K562 (cell line): ENCODE measurements around the gene RAD54L. TPM values are rescaled to one million over a fixed set of nuclear protein-coding genes. Genes with fewer than 3 reads are reported as not detected.
A peak's percentile ranks its signal among the peaks of the same experiment; 100 is the strongest.

Experiments
- ATF7 ChIP-seq: fragments of 450-650 bp; IDR thresholded peaks from 2 replicates; pipeline ENCODE4 v1.7.1; 2014; ENCODE audit warnings: mild to moderate bottlenecking, moderate library complexity
- CBFA2T2 ChIP-seq: fragments of 450-650 bp; conservative IDR thresholded peaks from 2 replicates; pipeline ENCODE4 v1.6.1; 2017; ENCODE audit warnings: mild to moderate bottlenecking
- COPS2 ChIP-seq: fragments of 450-650 bp; conservative IDR thresholded peaks from 2 replicates; pipeline ENCODE4 v1.6.1; 2016; ENCODE audit warnings: mild to moderate bottlenecking, moderate library complexity
- ETV5 ChIP-seq: sonication (generic); formaldehyde crosslinking; IDR thresholded peaks from 2 replicates; pipeline ENCODE4 v1.4.0; 2020; ENCODE audit warnings: low read depth, mild to moderate bottlenecking, missing genetic modification reagents
- FOSL1 ChIP-seq: fragments of 200-800 bp; sonication (Bioruptor generic); conservative IDR thresholded peaks from 2 replicates; pipeline ENCODE4 v1.6.1; 2016; ENCODE audit warnings: missing genetic modification characterization, missing compliant biosample characterization
- FOXA1 ChIP-seq: fragments of 450-650 bp; IDR thresholded peaks from 2 replicates; pipeline ENCODE4 v1.6.1; 2016; ENCODE audit warnings: mild to moderate bottlenecking, borderline replicate concordance
- FOXA3 ChIP-seq, 2 experiments: fragments of 450-650 bp in 1 of 2; sonication (generic) in 1 of 2; formaldehyde crosslinking; IDR thresholded peaks in 1 of 2; conservative IDR thresholded peaks in 1 of 2; 2 replicates each; pipeline versions ENCODE4 v1.4.0 to v1.8.0; 2020 to 2022; ENCODE audit warnings: mild to moderate bottlenecking in 2 of 2, missing genetic modification reagents in 1 of 2
- NCOR1 ChIP-seq: fragments of 450-650 bp; IDR thresholded peaks from 2 replicates; pipeline ENCODE4 v1.6.1; 2016; ENCODE audit warnings: mild to moderate bottlenecking, moderate library complexity
- NRF1 ChIP-seq, 2 experiments: fragments of 450-650 bp; IDR thresholded peaks in 1 of 2; conservative IDR thresholded peaks in 1 of 2; 2 replicates each; pipeline ENCODE4 v1.6.1; 2014; ENCODE audit warnings: mild to moderate bottlenecking in 2 of 2
- POLR2A ChIP-seq: fragments of 450-650 bp; conservative IDR thresholded peaks from 2 replicates; pipeline ENCODE4 v1.6.1; 2016
- POLR2AphosphoS2 ChIP-seq: IDR thresholded peaks from 2 replicates; pipeline ENCODE4 v1.6.1; 2012; ENCODE audit warnings: low read length, improper control_type of control experiment
- POLR2G ChIP-seq: fragments of 200-400 bp; formaldehyde crosslinking; IDR thresholded peaks from 2 replicates; pipeline ENCODE4 v1.6.1; 2017; ENCODE audit warnings: low read depth, mild to moderate bottlenecking, antibody characterized with exemption, low read length, moderate library complexity
- RAD51 ChIP-seq: fragments of 450-650 bp; IDR thresholded peaks from 2 replicates; pipeline ENCODE4 v1.7.1; 2016; ENCODE audit warnings: low read depth, mild to moderate bottlenecking, borderline replicate concordance
- RBM39 ChIP-seq: fragments of 200-400 bp; formaldehyde crosslinking; optimal IDR thresholded peaks from 2 replicates; pipeline ENCODE3; 2018; ENCODE audit warnings: low read depth, low read length
- SIN3B ChIP-seq: fragments of 450-650 bp; IDR thresholded peaks from 2 replicates; pipeline ENCODE4 v1.6.1; 2017; ENCODE audit warnings: low read depth, mild to moderate bottlenecking, moderate library complexity
- SMARCC2 ChIP-seq: fragments of 450-650 bp; IDR thresholded peaks from 2 replicates; pipeline ENCODE4 v1.6.1; 2017; ENCODE audit warnings: antibody characterized with exemption, moderate library complexity, mild to moderate bottlenecking, low read depth
- SP1 ChIP-seq: sonication (generic); formaldehyde crosslinking; IDR thresholded peaks from 2 replicates; pipeline ENCODE4 v1.8.1; 2022; ENCODE audit warnings: mild to moderate bottlenecking, missing genetic modification reagents
- TOE1 ChIP-seq, 2 experiments: fragments of 450-650 bp in 1 of 2; sonication (generic) in 1 of 2; formaldehyde crosslinking in 1 of 2; IDR thresholded peaks; 2 replicates each; pipeline versions ENCODE4 v1.7.1 to v1.8.0; 2016 to 2022; ENCODE audit warnings: borderline replicate concordance in 2 of 2, mild to moderate bottlenecking in 2 of 2, antibody characterized with exemption in 1 of 2, inconsistent platforms in 1 of 2, low read depth in 1 of 2, missing genetic modification reagents in 1 of 2, moderate library complexity in 1 of 2
- ZBED1 ChIP-seq: IDR thresholded peaks from 2 replicates; pipeline ENCODE4 v1.6.1; 2014
- ZFP36 ChIP-seq: fragments of 150-350 bp; IDR thresholded peaks from 2 replicates; pipeline ENCODE4 v1.6.1; 2018; ENCODE audit warnings: low read length, low read depth; ENCODE audit not compliant: partially characterized antibody
- ZNF133 ChIP-seq: fragments of 250-450 bp; sonication (Bioruptor Pico); IDR thresholded peaks from 2 replicates; pipeline ENCODE4 v1.4.0; 2020; ENCODE audit warnings: mild to moderate bottlenecking
- ZNF212 ChIP-seq: fragments of 450-650 bp; formaldehyde crosslinking; IDR thresholded peaks from 2 replicates; pipeline ENCODE4 v1.4.0; 2020; ENCODE audit warnings: mild to moderate bottlenecking
- ZNF507 ChIP-seq: conservative IDR thresholded peaks from 2 replicates; pipeline ENCODE4 v1.6.1; 2017; ENCODE audit warnings: missing genetic modification characterization, missing compliant biosample characterization
- ZNF644 ChIP-seq: fragments of 200-800 bp; sonication (Bioruptor generic); IDR thresholded peaks from 2 replicates; pipeline ENCODE4 v1.6.1; 2016; ENCODE audit warnings: low read depth, missing genetic modification characterization, missing compliant biosample characterization
- polyA plus RNA-seq, 8 experiments: library from polyadenylated mRNA; depleted of rRNA in 4 of 8; stranded (reverse) in 5 of 8; unstranded in 3 of 8; fragments of >200 nt; fragmentation: Nextera tagmentation in 2 of 8; fragmentation: Illumina TruSeq in 1 of 8; extraction: Ambion mirVana in 2 of 8; extraction: Trizol in 1 of 8; gene quantifications; 2 replicates each; pipeline versions ENCODE4 v1.2.1 to v1.2.3, GENCODE V29; 2011 to 2014; ENCODE audit warnings: inconsistent platforms in 1 of 8, missing spikeins in 1 of 8
- total RNA-seq, 7 experiments: library from RNA; depleted of rRNA in 6 of 7; stranded (reverse); fragments of >200 nt in 6 of 7; fragmentation: Illumina TruSeq in 2 of 7; extraction: Trizol in 2 of 7; gene quantifications; 2 replicates each; pipeline versions ENCODE4 v1.2.1 to v1.2.3, GENCODE V29; 2011 to 2021; ENCODE audit warnings: low replicate concordance in 1 of 7
- TF ChIP-seq, protein P1 (sequence below): sonication (generic); formaldehyde crosslinking; IDR thresholded peaks from 2 replicates; pipeline ENCODE4 v1.9.0; 2022; ENCODE audit warnings: mild to moderate bottlenecking, missing genetic modification reagents
- TF ChIP-seq, protein P2 (sequence below): fragments of 250-450 bp; sonication (Bioruptor Pico); IDR thresholded peaks from 2 replicates; pipeline ENCODE4 v1.5.0; 2021
- TF ChIP-seq, protein P3 (sequence below): sonication (generic); formaldehyde crosslinking; IDR thresholded peaks from 2 replicates; pipeline ENCODE4 v1.8.1; 2023; ENCODE audit warnings: mild to moderate bottlenecking, missing genetic modification reagents
- TF ChIP-seq, protein P4 (sequence below): fragments of 450-650 bp; IDR thresholded peaks from 2 replicates; pipeline ENCODE4 v1.6.1; 2014; ENCODE audit warnings: low read depth, mild to moderate bottlenecking, moderate library complexity, borderline replicate concordance

The RAD54L gene
- total and polyA plus RNA-seq, 9 of the 15 experiments (the other 6 are each of a cell fraction or from before 2014, with no cell fraction given): 17.9 to 92.3 (median 37.5) TPM

DNA sequence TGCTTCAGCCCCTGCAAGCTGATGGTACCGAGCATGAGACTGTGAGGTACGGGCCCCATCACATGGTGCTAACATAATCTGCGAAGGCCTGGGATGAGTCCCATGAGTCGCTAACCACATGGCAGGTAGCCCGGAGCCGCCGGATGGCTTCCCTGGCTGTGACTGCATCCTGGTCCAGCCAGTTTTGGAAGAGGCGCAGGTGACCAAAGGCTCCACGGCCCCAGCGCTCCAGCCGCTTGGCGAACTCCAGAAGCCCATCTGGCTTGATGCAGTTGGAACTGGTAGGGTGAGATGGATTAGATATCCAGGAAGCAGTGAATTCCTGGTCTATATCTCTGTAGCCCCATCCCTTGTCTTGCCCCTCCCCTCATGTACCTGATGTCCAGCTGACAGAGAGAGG is 31.2 kb downstream of the RAD54L start (continued):
- TF ChIP-seq SMARCC2: no peak
- no peak for TF ChIP-seq ZNF133 (CRISPR knock-in tag)
- TF ChIP-seq SIN3B: no peak
- TF ChIP-seq ZBED1: no peak
- TF ChIP-seq FOXA1: no peak
- no peak for TF ChIP-seq TOE1 (IDR thresholded peaks at IDR 0.05; ENCODE audit: borderline replicate concordance)
- no peak for TF ChIP-seq TOE1 (CRISPR knock-in tag; IDR thresholded peaks at IDR 0.05; ENCODE audit: borderline replicate concordance, low read depth)
- TF ChIP-seq, protein P1, sequence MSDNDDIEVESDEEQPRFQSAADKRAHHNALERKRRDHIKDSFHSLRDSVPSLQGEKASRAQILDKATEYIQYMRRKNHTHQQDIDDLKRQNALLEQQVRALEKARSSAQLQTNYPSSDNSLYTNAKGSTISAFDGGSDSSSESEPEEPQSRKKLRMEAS (CRISPR knock-in tag): peak; percentile 41; the same call in 1 of the 2 replicates
- no peak for TF ChIP-seq POLR2AphosphoS2
- TF ChIP-seq, protein P2, sequence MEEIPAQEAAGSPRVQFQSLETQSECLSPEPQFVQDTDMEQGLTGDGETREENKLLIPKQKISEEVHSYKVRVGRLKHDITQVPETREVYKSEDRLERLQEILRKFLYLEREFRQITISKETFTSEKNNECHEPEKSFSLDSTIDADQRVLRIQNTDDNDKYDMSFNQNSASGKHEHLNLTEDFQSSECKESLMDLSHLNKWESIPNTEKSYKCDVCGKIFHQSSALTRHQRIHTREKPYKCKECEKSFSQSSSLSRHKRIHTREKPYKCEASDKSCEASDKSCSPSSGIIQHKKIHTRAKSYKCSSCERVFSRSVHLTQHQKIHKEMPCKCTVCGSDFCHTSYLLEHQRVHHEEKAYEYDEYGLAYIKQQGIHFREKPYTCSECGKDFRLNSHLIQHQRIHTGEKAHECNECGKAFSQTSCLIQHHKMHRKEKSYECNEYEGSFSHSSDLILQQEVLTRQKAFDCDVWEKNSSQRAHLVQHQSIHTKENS (CRISPR knock-in tag): no peak
- no peak for TF ChIP-seq FOSL1
- TF ChIP-seq POLR2A: peak; percentile 72
- peak; percentile 79 for TF ChIP-seq POLR2G
- TF ChIP-seq NCOR1: no peak
- TF ChIP-seq, protein P3, sequence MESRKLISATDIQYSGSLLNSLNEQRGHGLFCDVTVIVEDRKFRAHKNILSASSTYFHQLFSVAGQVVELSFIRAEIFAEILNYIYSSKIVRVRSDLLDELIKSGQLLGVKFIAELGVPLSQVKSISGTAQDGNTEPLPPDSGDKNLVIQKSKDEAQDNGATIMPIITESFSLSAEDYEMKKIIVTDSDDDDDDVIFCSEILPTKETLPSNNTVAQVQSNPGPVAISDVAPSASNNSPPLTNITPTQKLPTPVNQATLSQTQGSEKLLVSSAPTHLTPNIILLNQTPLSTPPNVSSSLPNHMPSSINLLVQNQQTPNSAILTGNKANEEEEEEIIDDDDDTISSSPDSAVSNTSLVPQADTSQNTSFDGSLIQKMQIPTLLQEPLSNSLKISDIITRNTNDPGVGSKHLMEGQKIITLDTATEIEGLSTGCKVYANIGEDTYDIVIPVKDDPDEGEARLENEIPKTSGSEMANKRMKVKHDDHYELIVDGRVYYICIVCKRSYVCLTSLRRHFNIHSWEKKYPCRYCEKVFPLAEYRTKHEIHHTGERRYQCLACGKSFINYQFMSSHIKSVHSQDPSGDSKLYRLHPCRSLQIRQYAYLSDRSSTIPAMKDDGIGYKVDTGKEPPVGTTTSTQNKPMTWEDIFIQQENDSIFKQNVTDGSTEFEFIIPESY (CRISPR knock-in tag): peak; percentile 76; the same call in 1 of the 2 replicates
- TF ChIP-seq ETV5 (CRISPR knock-in tag): no peak
- no peak for TF ChIP-seq CBFA2T2
- TF ChIP-seq ZNF507: no peak
- TF ChIP-seq SP1 (CRISPR knock-in tag): no peak
- no peak for TF ChIP-seq ZNF644 (tag)
- TF ChIP-seq ZNF212: no peak
- TF ChIP-seq, protein P4, sequence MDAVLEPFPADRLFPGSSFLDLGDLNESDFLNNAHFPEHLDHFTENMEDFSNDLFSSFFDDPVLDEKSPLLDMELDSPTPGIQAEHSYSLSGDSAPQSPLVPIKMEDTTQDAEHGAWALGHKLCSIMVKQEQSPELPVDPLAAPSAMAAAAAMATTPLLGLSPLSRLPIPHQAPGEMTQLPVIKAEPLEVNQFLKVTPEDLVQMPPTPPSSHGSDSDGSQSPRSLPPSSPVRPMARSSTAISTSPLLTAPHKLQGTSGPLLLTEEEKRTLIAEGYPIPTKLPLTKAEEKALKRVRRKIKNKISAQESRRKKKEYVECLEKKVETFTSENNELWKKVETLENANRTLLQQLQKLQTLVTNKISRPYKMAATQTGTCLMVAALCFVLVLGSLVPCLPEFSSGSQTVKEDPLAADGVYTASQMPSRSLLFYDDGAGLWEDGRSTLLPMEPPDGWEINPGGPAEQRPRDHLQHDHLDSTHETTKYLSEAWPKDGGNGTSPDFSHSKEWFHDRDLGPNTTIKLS: no peak
- TF ChIP-seq ATF7: no peak
- TF ChIP-seq ZFP36: no peak
- TF ChIP-seq NRF1 (conservative IDR thresholded peaks at IDR 0.05 in 1 of 2, IDR thresholded peaks at IDR 0.05 in 1 of 2): no peak
- no peak for TF ChIP-seq FOXA3 (CRISPR knock-in tag; conservative IDR thresholded peaks at IDR 0.05 in 1 of 2, IDR thresholded peaks at IDR 0.05 in 1 of 2)
- TF ChIP-seq COPS2: no peak
- no peak for TF ChIP-seq RBM39
- no peak for TF ChIP-seq RAD51
